Measurements from ENCODE around the gene CAMK2B.

DNA sequence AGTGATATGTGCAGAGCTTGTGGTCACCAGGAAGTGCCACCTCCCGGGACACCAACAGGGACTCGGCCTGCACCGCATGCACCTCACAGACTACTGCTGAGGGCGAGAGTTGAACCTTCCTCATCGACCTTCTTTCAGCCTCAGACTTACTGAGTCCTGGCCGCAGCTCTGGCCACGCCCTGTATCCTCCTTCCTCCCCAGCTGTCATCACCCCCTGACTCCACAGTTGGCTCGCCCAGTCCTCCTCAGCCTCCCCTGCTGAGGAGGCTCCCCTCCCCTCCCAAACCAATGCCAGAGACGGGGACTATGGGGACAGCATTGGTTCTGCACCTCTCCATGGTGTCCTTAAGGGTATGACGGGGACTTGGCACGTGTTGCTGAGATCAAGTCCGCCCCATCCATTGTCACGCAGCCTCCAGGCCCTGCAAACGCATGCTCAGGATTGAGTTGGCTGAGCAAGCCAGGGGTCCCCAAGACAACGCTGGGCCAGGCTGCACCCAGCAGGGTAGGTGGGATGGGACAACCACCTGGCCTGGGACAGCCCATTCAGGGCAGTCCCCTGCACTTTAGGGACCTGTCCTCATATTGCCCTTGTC is 75.7 kb downstream of the CAMK2B start:
- TF ChIP-seq POLR2A (IDR thresholded peaks at IDR 0.05; ENCODE audit: low read depth) = no peak
- TF ChIP-seq CTCF (IDR thresholded peaks at IDR 0.05) = no peak
- no peak for TF ChIP-seq EP300 (IDR thresholded peaks at IDR 0.05)
